ENCODE data around the gene SPTLC1.
"Not testable (repeated sequence)": the region's sequence is repeated elsewhere in the genome, so short reads cannot be mapped to it uniquely, and the experiment has no call there.

SPTLC1 gene

GRCh38 chr9:92138157-92138959 is 23.1 kb upstream of the SPTLC1 start:
- no peak overlapping the region for H3K4me3 ChIP-seq (ENCODE audit: low read length)
- H3K4me1 ChIP-seq (ENCODE audit: insufficient read depth, low read length) = peaks cover 3% of the 10 kb centered on the region; the same call in 1 of the 2 replicates
- H3K36me3 ChIP-seq (ENCODE audit: insufficient read depth, low read depth, low read length) = no peaks in the 10 kb centered on the region
- H3K9me3 ChIP-seq (ENCODE audit: insufficient read depth, low read depth, low read length) = no peaks in the 10 kb centered on the region
- H3K27me3 ChIP-seq (ENCODE audit: insufficient read depth, low read length) = peaks cover 31% of the 10 kb centered on the region
- no peak overlapping the region for H3K9ac ChIP-seq (ENCODE audit: low read depth, low read length)
- no peak overlapping the region for H3K27ac ChIP-seq (ENCODE audit: low read length)

GRCh38 chr9:92136184-92136858 is 21.1 kb upstream of the SPTLC1 start:
- Histone ChIP-seq H3K27ac (ENCODE audit: low read length) (no peak overlapping the region), H3K9me3 (ENCODE audit: insufficient read depth, low read depth, low read length) (no peaks in the 10 kb centered on the region), H3K36me3 (ENCODE audit: insufficient read depth, low read depth, low read length) (no peaks in the 10 kb centered on the region), H3K9ac (ENCODE audit: low read depth, low read length) (no peak overlapping the region), H3K4me3 (ENCODE audit: low read length) (no peak overlapping the region), H3K27me3 (ENCODE audit: insufficient read depth, low read length) (peaks cover 11% of the 10 kb centered on the region), H3K4me1 (ENCODE audit: insufficient read depth, low read length) (peaks cover 3% of the 10 kb centered on the region; the same call in 1 of the 2 replicates)

- Histone ChIP-seq H3K27me3 (ENCODE audit: insufficient read depth, low read length) (peaks cover 3% of the 10 kb centered on the region), H3K36me3 (ENCODE audit: insufficient read depth, low read depth, low read length) (no peaks in the 10 kb centered on the region), H3K9ac (ENCODE audit: low read depth, low read length) (no peak overlapping the region), H3K4me1 (ENCODE audit: insufficient read depth, low read length) (no peaks in the 10 kb centered on the region), H3K9me3 (ENCODE audit: insufficient read depth, low read depth, low read length) (no peaks in the 10 kb centered on the region), H3K27ac (ENCODE audit: low read length) (no peak overlapping the region), H3K4me3 (ENCODE audit: low read length) (no peak overlapping the region)
Measured at GRCh38 chr9:92135576-92135975, 20.4 kb upstream of the SPTLC1 start.

GRCh38 chr9:92133949-92134604 is 18.9 kb upstream of the SPTLC1 start:
- no peaks in the 10 kb centered on the region; the same call in 1 of the 2 replicates for H3K27me3 ChIP-seq (ENCODE audit: insufficient read depth, low read length)
- no peaks in the 10 kb centered on the region for H3K9me3 ChIP-seq (ENCODE audit: insufficient read depth, low read depth, low read length)
- peak overlapping the region; percentile 62; the same call in 1 of the 2 replicates for H3K9ac ChIP-seq (ENCODE audit: low read depth, low read length)
- no peak overlapping the region for H3K27ac ChIP-seq (ENCODE audit: low read length)
- no peaks in the 10 kb centered on the region for H3K4me1 ChIP-seq (ENCODE audit: insufficient read depth, low read length)
- H3K36me3 ChIP-seq (ENCODE audit: insufficient read depth, low read depth, low read length) = no peaks in the 10 kb centered on the region
- H3K4me3 ChIP-seq (ENCODE audit: low read length) = peak overlapping the region; percentile 57; the same call in 1 of the 2 replicates

GRCh38 chr9:92132913-92133312 is 17.7 kb upstream of the SPTLC1 start:
- not testable (repeated sequence) for H3K27me3 ChIP-seq (ENCODE audit: insufficient read depth, low read length); H3K9ac ChIP-seq (ENCODE audit: low read depth, low read length); H3K36me3 ChIP-seq (ENCODE audit: insufficient read depth, low read depth, low read length); H3K4me1 ChIP-seq (ENCODE audit: insufficient read depth, low read length); H3K4me3 ChIP-seq (ENCODE audit: low read length); H3K27ac ChIP-seq (ENCODE audit: low read length); H3K9me3 ChIP-seq (ENCODE audit: insufficient read depth, low read depth, low read length)

GRCh38 chr9:92132501-92132900 is 17.3 kb upstream of the SPTLC1 start:
- no peaks in the 10 kb centered on the region; the same call in 1 of the 2 replicates for H3K27me3 ChIP-seq (ENCODE audit: insufficient read depth, low read length)
- H3K4me3 ChIP-seq (ENCODE audit: low read length) = no peak overlapping the region

GRCh38 chr9:92122800-92123199 is 7.6 kb upstream of the SPTLC1 start:
- no peaks in the 10 kb centered on the region for H3K4me1 ChIP-seq (ENCODE audit: insufficient read depth, low read length)
- H3K9ac ChIP-seq (ENCODE audit: low read depth, low read length) = no peak overlapping the region
- H3K4me3 ChIP-seq (ENCODE audit: low read length) = no peak overlapping the region
- H3K36me3 ChIP-seq (ENCODE audit: insufficient read depth, low read depth, low read length) = no peaks in the 10 kb centered on the region
- 0 out of 2 replicates have a peak, but pooled peaks cover 4% of the 10 kb centered on the region for H3K27me3 ChIP-seq (ENCODE audit: insufficient read depth, low read length)
- no peaks in the 10 kb centered on the region for H3K9me3 ChIP-seq (ENCODE audit: insufficient read depth, low read depth, low read length)
- no peak overlapping the region for H3K27ac ChIP-seq (ENCODE audit: low read length)

More at GRCh38 chr9:92132501-92132900, 17.3 kb upstream of the SPTLC1 start:
- H3K9me3 ChIP-seq (ENCODE audit: insufficient read depth, low read depth, low read length) = no peaks in the 10 kb centered on the region
- H3K36me3 ChIP-seq (ENCODE audit: insufficient read depth, low read depth, low read length) = no peaks in the 10 kb centered on the region
- no peak overlapping the region for H3K27ac ChIP-seq (ENCODE audit: low read length)
- H3K4me1 ChIP-seq (ENCODE audit: insufficient read depth, low read length) = no peaks in the 10 kb centered on the region
- no peak overlapping the region for H3K9ac ChIP-seq (ENCODE audit: low read depth, low read length)

- Histone ChIP-seq H3K27me3 (ENCODE audit: insufficient read depth, low read length) (0 out of 2 replicates have a peak, but pooled peaks cover 4% of the 10 kb centered on the region), H3K27ac (ENCODE audit: low read length) (no peak overlapping the region), H3K4me1 (ENCODE audit: insufficient read depth, low read length) (no peaks in the 10 kb centered on the region), H3K9ac (ENCODE audit: low read depth, low read length) (no peak overlapping the region), H3K36me3 (ENCODE audit: insufficient read depth, low read depth, low read length) (no peaks in the 10 kb centered on the region), H3K4me3 (ENCODE audit: low read length) (no peak overlapping the region), H3K9me3 (ENCODE audit: insufficient read depth, low read depth, low read length) (no peaks in the 10 kb centered on the region)
Measured at GRCh38 chr9:92122061-92122460, 6.8 kb upstream of the SPTLC1 start.

GRCh38 chr9:92121265-92121664 is 6.1 kb upstream of the SPTLC1 start:
- no peak overlapping the region for H3K4me3 ChIP-seq (ENCODE audit: low read length)
- no peaks in the 10 kb centered on the region for H3K4me1 ChIP-seq (ENCODE audit: insufficient read depth, low read length)
- 0 out of 2 replicates have a peak, but pooled peaks cover 4% of the 10 kb centered on the region for H3K27me3 ChIP-seq (ENCODE audit: insufficient read depth, low read length)
- no peaks in the 10 kb centered on the region for H3K36me3 ChIP-seq (ENCODE audit: insufficient read depth, low read depth, low read length)
- no peaks in the 10 kb centered on the region for H3K9me3 ChIP-seq (ENCODE audit: insufficient read depth, low read depth, low read length)
- H3K9ac ChIP-seq (ENCODE audit: low read depth, low read length) = no peak overlapping the region
- H3K27ac ChIP-seq (ENCODE audit: low read length) = no peak overlapping the region

GRCh38 chr9:92120138-92120537 is 4.9 kb upstream of the SPTLC1 start:
- 0 out of 2 replicates have a peak, but pooled peaks cover 4% of the 10 kb centered on the region for H3K27me3 ChIP-seq (ENCODE audit: insufficient read depth, low read length)

GRCh38 chr9:92119586-92119985 is 4.4 kb upstream of the SPTLC1 start:
- Histone ChIP-seq H3K27me3 (ENCODE audit: insufficient read depth, low read length) (0 out of 2 replicates have a peak, but pooled peaks cover 4% of the 10 kb centered on the region), H3K9ac (ENCODE audit: low read depth, low read length) (no peak overlapping the region), H3K4me1 (ENCODE audit: insufficient read depth, low read length) (no peaks in the 10 kb centered on the region), H3K36me3 (ENCODE audit: insufficient read depth, low read depth, low read length) (no peaks in the 10 kb centered on the region), H3K27ac (ENCODE audit: low read length) (no peak overlapping the region), H3K9me3 (ENCODE audit: insufficient read depth, low read depth, low read length) (no peaks in the 10 kb centered on the region), H3K4me3 (ENCODE audit: low read length) (no peak overlapping the region)

More at GRCh38 chr9:92120138-92120537, 4.9 kb upstream of the SPTLC1 start:
- no peaks in the 10 kb centered on the region for H3K36me3 ChIP-seq (ENCODE audit: insufficient read depth, low read depth, low read length)
- H3K9me3 ChIP-seq (ENCODE audit: insufficient read depth, low read depth, low read length) = no peaks in the 10 kb centered on the region
- no peak overlapping the region for H3K9ac ChIP-seq (ENCODE audit: low read depth, low read length)
- no peaks in the 10 kb centered on the region for H3K4me1 ChIP-seq (ENCODE audit: insufficient read depth, low read length)
- no peak overlapping the region for H3K27ac ChIP-seq (ENCODE audit: low read length)
- no peak overlapping the region for H3K4me3 ChIP-seq (ENCODE audit: low read length)
